ENCODE data around the gene FOXK1. TPM values are rescaled to one million over a fixed set of nuclear protein-coding genes. Genes with fewer than 3 reads are reported as not detected.

The FOXK1 gene
- total RNA-seq, 2 experiments from 2014 or later: 32.7 to 33.2 TPM

DNA sequence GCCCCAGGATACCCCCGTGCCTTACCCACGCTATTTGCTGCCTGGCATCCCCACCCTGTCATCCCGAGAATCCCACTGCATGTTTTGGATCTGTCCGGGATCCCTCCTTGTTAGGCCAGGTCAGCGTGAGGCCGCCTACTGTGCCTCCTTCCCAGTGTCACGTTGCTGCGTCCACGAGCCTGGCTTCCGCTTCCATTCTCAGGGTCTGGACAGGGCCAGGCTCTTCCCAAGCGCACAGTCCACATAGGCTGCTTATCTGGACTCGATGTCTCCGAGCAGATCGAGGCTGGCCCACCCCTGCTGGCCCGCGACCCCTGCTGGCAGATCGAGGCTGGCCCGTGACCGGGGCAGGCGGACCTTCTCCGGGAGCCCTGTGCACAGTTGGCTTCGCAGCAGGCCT lies 27.1 kb downstream of the FOXK1 start:
- POLR2A ChIA-PET: no interaction called here
- Mint-ChIP-seq H3K4me1 (peaks cover 22% of the 10 kb centered on the region), H3K27ac (no peak overlapping the region), H3K9me3 (no peaks in the 10 kb centered on the region), H3K36me3 (ENCODE audit: low read depth) (peaks cover 8% of the 10 kb centered on the region), H3K4me3 (no peak overlapping the region), H3K27me3 (no peaks in the 10 kb centered on the region)
- CTCF ChIA-PET: no interaction called here
- no peak for DNase-seq

DNA sequence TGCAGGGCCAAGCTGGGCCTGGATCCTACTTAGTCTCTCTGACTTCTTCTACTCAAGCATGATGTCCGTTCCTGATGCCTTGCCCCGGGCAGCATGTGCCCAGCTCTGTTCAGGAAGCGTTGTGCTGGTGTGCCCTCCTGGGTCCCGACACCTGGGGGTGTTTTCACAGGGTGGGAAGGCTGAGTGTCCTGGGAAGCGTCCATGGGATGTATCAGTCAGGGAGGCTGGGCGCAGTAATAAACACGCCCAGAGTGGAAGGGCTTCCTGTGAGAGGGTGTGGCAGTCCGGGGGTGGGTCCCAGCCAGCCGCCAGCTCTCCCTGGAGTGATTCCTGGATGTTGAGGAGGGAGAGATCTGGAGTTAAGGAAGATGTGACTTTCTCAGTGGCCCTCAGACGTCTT lies 29.0 kb downstream of the FOXK1 start:
- ChIA-PET CTCF (no interaction called here), POLR2A (interaction anchor here (1.0 kb wide), 1 partner anchor 70 kb away, joined by 4 read pairs; no protein-coding TSS in a partner anchor)
- no peak overlapping the region for H3K27ac Mint-ChIP-seq
- H3K27me3 Mint-ChIP-seq: no peaks in the 10 kb centered on the region
- no peaks in the 10 kb centered on the region for H3K9me3 Mint-ChIP-seq
- H3K4me3 Mint-ChIP-seq: no peak overlapping the region
- H3K4me1 Mint-ChIP-seq: peaks cover 22% of the 10 kb centered on the region
- H3K36me3 Mint-ChIP-seq (ENCODE audit: low read depth): peaks cover 15% of the 10 kb centered on the region
- DNase-seq: no peak

DNA sequence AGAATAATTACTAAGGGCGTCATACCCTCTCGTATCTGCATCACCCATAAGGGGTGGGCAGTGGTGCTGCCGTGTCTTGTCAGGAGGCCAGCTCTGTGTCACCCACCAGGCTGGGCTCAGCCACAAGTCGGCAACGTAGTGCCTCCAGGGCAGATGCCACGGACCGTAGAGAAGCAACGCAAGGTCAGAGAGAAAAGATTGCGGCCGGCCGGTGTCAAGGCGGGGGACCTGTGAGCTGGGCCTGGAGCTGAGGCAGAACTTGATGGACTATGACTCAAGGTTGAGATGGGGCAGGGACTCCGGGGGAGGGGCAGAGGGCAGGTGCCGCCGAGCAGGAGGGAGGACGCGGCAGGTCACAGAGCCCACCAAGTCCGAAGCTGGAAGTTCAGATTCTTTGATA lies 29.5 kb downstream of the FOXK1 start:
- H3K9me3 Mint-ChIP-seq: no peaks in the 10 kb centered on the region
- no peaks in the 10 kb centered on the region for H3K27me3 Mint-ChIP-seq
- DNase-seq: no peak
- H3K4me1 Mint-ChIP-seq: peaks cover 22% of the 10 kb centered on the region
- no peak overlapping the region for H3K27ac Mint-ChIP-seq
- CTCF ChIA-PET: no interaction called here
- POLR2A ChIA-PET: interaction anchor here (1.6 kb wide), 1 partner anchor 13 kb away, joined by 5 read pairs; no protein-coding TSS in a partner anchor
- peaks cover 15% of the 10 kb centered on the region for H3K36me3 Mint-ChIP-seq (ENCODE audit: low read depth)
- H3K4me3 Mint-ChIP-seq: no peak overlapping the region

DNA sequence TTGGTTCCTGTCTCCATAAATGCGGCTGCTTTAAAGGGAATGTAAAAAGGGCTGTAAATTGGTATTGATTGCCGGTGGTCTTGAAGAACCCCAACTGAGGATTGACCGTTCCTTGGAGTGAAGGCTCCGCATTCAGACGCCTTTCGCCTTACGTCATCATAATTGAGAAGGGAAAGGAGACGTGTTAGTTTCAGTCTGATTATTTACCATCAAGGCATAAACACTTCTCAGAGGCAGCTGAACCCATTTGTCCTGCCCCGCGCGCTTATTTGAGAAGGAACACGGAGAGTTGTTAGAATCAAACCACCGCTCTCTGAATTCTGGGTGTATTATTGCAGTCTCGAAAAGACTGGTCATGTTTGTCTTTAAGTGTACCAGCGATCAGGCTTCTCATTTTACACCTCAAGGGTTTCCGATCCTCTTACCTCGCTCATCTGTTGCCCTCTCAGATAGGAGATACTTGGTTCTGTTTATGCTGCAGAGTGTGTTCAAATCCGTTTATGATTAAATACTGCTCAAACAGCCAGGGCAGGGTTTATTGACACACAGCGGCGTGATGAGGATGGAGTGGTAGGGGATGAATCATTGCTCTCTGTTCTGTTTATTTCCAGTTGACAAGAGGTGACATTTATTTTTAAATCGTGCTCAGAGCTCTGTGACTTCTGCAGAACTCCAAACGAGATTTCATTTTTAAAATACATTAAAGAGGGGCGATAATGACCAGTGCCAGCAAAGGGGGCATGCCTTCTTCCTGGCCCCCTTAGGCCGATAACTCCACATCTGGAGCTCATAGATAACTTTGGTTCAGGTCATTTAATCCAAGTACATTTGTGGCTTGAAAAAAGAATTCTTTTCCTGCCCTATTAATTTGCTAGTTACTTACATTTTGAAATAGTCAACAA lies 30.4 kb downstream of the FOXK1 start:
- no peak for DNase-seq
- POLR2A ChIA-PET: interaction anchor here (0.8 to 1.6 kb wide), 3 partner anchors 12 to 71 kb away, joined by 3 to 5 read pairs (median 4); no protein-coding TSS in a partner anchor
- Mint-ChIP-seq H3K4me1 (peaks cover 22% of the 10 kb centered on the region), H3K4me3 (no peak overlapping the region), H3K27ac (no peak overlapping the region), H3K9me3 (no peaks in the 10 kb centered on the region), H3K36me3 (ENCODE audit: low read depth) (peaks cover 15% of the 10 kb centered on the region), H3K27me3 (no peaks in the 10 kb centered on the region)
- CTCF ChIA-PET: interaction anchor here (0.6 to 0.9 kb wide), 2 partner anchors 27 to 34 kb away, joined by 3 read pairs; no protein-coding TSS in a partner anchor

DNA sequence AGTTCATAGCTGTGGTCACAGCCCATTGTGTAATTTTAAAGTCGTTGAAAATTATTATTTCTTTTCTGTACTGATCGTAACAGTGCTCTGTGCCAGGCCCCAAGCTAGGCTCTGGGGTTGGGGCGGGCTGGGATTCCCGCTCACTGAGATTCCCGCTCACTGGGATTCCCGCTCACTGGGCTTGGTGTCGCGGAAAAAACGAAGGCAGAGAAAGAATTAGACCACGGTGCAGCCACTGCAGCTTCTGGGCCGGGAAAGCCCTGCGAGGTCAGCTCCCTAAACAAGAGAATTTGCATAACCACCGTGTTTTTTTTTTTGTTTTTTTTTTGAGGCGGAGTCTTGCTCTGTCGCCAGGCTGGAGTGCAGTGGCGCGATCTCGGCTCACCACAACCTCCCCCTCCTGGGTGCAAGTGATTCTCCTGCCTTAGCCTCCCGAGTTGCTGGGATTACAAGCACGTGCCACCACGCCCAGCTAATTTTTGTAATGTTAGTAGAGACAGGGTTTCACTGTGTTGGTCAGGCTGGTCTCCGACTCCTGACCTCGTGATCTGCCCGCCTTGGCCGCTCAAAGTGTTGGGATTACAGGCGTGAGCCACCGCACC lies 31.2 kb downstream of the FOXK1 start:
- H3K27ac Mint-ChIP-seq: no peak overlapping the region
- no peaks in the 10 kb centered on the region for H3K9me3 Mint-ChIP-seq
- H3K36me3 Mint-ChIP-seq (ENCODE audit: low read depth): peaks cover 15% of the 10 kb centered on the region
- DNase-seq: no peak
- no peak overlapping the region for H3K4me3 Mint-ChIP-seq
- H3K4me1 Mint-ChIP-seq: peaks cover 22% of the 10 kb centered on the region
- no peaks in the 10 kb centered on the region for H3K27me3 Mint-ChIP-seq
- ChIA-PET POLR2A (interaction anchor here (0.8 to 1.6 kb wide), 3 partner anchors 11 to 72 kb away, joined by 3 to 5 read pairs (median 4); no protein-coding TSS in a partner anchor), CTCF (interaction anchor here (0.6 to 0.9 kb wide), 2 partner anchors 28 to 33 kb away, joined by 3 read pairs; no protein-coding TSS in a partner anchor)

DNA sequence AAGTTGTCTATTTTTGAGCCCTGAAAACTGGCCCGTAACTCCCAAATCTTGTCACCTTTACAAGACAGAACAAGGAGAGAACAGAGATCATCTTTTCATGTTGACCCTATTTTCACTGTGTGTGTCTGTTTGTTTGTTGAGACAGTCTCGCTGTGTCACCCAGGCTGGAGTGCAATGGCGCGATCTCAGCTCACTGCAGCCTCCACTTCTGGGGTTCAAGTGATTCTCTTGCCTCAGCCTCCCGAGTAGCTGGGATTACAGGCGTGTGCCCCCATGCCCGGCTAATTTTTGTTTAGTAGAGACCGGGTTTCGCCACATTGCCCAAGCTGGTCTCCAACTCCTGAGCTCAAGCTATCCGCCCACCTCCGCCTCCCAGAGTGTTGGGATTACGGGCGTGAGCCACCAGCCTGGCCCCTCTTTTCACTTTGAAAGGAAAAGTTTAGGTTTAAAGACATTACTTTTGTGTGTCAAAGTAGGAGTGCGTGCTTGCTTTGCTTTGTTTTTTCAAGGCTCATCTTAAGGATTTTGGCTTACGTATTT lies 32.1 kb downstream of the FOXK1 start:
- H3K4me3 Mint-ChIP-seq: no peak overlapping the region
- ChIA-PET POLR2A (no interaction called here), CTCF (no interaction called here)
- H3K4me1 Mint-ChIP-seq: peaks cover 22% of the 10 kb centered on the region
- H3K9me3 Mint-ChIP-seq: no peaks in the 10 kb centered on the region
- no peak overlapping the region for H3K27ac Mint-ChIP-seq
- no peak for DNase-seq
- H3K27me3 Mint-ChIP-seq: no peaks in the 10 kb centered on the region
- H3K36me3 Mint-ChIP-seq (ENCODE audit: low read depth): peaks cover 15% of the 10 kb centered on the region

DNA sequence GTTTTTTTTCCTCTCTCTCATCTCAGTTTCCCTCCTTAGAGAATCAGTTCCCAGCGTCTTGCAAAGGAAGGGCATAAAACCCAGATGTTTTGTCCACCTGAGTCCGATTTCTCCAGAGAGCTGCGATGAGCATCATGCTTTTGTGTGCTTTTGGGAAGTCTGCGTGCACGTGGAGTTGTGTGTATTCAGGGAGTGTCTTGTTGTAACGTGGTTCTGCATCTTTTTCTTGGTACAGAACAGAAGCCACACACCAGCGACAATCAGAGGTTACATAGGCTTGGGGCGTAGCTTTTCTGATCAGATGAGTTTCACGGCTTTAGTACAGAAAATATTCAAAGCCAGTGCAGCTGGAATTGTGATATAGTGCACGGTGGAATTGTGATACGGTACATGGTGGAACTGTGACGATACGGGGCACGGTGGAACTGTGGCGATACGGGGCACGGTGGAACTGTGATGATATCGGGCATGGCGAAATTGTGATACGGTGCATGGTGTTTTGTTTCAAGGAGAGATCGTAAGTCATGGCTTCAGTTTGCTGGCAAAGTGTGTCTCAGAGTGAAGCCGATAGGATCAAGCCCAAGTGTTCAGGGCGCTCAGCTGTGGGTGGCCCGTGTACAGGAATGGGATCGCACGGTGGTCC lies 32.8 kb downstream of the FOXK1 start:
- no peak overlapping the region for H3K27ac Mint-ChIP-seq
- POLR2A ChIA-PET: no interaction called here
- H3K36me3 Mint-ChIP-seq (ENCODE audit: low read depth): peaks cover 15% of the 10 kb centered on the region
- no peak overlapping the region for H3K4me3 Mint-ChIP-seq
- CTCF ChIA-PET: no interaction called here
- H3K27me3 Mint-ChIP-seq: no peaks in the 10 kb centered on the region
- no peak for DNase-seq
- peaks cover 25% of the 10 kb centered on the region for H3K4me1 Mint-ChIP-seq
- H3K9me3 Mint-ChIP-seq: no peaks in the 10 kb centered on the region

DNA sequence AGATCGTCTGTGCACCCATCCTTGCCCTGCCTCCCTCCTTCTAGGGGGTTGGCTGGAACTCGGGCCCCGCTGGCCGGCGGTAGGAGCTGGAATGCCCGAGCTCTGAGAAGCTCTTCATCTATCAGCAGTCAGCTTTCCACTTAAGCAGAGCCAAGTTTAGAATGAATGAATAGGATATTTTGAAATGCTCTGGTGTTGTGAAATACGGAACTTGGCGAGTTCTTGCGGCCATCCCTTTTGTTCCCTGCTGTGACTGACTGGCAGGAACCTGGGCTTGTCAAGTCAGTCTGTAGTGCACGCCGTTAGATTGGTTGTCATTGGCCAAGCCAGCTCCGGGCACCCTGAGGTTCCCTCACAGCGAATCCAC lies 33.3 kb downstream of the FOXK1 start:
- Mint-ChIP-seq H3K27me3 (no peaks in the 10 kb centered on the region), H3K27ac (no peak overlapping the region), H3K9me3 (no peaks in the 10 kb centered on the region), H3K4me1 (peaks cover 29% of the 10 kb centered on the region), H3K4me3 (no peak overlapping the region), H3K36me3 (ENCODE audit: low read depth) (peaks cover 15% of the 10 kb centered on the region)
- ChIA-PET CTCF (no interaction called here), POLR2A (no interaction called here)
- DNase-seq: no peak

DNA sequence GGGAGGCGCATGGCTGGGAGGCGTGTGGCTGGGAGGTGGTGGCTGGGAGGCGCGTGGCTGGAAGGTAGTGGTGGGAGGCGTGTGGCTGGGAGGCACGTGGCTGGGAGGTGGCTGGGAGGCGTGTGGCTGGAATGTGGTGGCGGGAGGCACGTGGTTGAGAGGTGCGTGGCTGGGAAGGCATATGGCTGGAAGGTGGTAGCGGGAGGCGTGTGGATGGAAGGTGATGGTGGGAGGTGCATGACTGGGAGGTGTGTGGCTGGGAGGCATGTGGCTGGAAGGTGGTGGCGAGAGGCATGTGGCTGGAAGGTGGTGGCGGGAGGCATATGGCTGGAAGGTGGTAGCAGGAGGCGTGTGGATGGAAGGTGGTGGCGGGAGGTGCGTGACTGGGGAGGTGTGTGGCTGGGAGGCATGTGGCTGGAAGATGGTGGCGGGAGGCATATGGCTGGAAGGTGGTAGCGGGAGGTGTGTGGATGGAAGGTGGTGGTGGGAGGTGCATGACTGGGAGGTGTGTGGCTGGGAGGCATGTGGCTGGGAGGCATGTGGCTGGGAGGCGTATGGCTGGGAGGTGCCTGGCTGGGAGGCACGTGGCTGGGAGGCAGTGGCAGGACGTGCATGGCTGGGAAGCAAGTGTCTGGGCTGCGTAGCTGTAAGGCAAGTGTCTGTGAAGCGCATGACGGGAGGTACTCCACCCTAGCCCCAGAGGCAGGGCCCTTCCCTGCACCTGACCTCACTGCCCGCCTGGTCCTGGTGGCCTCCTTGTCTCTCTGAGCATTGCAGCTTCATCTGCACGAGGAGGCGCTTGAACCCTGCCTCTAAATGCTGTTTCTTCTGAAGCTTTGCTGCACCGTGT lies 35.1 kb downstream of the FOXK1 start:
- CTCF ChIA-PET: no interaction called here
- DNase-seq: no peak
- no peak overlapping the region for H3K27ac Mint-ChIP-seq
- H3K36me3 Mint-ChIP-seq (ENCODE audit: low read depth): peaks cover 7% of the 10 kb centered on the region
- no peaks in the 10 kb centered on the region for H3K9me3 Mint-ChIP-seq
- POLR2A ChIA-PET: no interaction called here
- H3K4me1 Mint-ChIP-seq: peaks cover 16% of the 10 kb centered on the region
- H3K27me3 Mint-ChIP-seq: no peaks in the 10 kb centered on the region
- no peak overlapping the region for H3K4me3 Mint-ChIP-seq

DNA sequence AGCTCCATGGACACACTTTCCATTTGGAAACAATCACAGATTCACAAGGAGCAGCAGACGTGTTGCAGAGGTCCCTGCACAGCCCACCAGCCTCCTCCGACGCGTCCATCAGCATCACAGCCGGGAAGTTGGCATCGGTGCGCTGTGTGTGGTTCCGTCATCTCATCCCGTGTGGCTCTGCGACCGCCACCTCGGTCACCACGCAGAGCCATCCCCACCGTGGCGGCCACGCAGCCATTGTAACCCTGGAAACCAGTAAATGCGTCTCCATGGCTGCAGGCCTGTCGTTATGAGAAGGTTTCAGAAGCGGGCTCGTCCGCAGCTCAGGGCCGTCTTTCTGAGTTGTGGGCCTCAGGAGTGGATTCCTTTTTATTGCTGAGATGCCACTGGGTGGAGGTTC lies 36.0 kb downstream of the FOXK1 start:
- POLR2A ChIA-PET: no interaction called here

DNA sequence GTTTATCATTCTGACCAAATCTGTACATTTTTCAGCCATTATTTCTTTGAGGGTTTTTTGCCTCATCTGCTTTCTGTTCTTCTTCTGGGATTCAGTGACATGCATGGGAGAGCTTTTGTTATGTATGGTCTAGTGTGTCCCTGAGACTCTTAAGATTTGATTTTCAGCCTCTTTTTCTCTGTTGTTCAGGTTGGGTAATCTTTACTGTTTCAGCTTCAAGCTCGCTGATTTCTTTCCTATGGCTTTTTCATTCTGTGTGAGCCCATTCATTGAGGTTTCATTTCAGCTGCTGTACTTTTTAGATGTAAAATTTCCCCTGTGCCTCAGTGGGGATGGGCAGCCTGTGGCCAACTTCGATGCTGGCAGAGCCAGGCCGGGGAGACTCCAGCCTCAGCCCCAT lies 38.1 kb downstream of the FOXK1 start:
- Mint-ChIP-seq H3K9me3 (no peaks in the 10 kb centered on the region), H3K27me3 (no peaks in the 10 kb centered on the region), H3K36me3 (ENCODE audit: low read depth) (peaks cover 4% of the 10 kb centered on the region), H3K27ac (no peak overlapping the region), H3K4me1 (peaks cover 19% of the 10 kb centered on the region), H3K4me3 (no peak overlapping the region)
- ChIA-PET POLR2A (no interaction called here), CTCF (no interaction called here)
- DNase-seq: no peak

More for the DNA sequence above, 36.0 kb downstream of the FOXK1 start:
- Mint-ChIP-seq H3K9me3 (no peaks in the 10 kb centered on the region), H3K4me1 (peaks cover 9% of the 10 kb centered on the region), H3K36me3 (ENCODE audit: low read depth) (peaks cover 7% of the 10 kb centered on the region), H3K27me3 (no peaks in the 10 kb centered on the region), H3K27ac (no peak overlapping the region), H3K4me3 (no peak overlapping the region)
- CTCF ChIA-PET: no interaction called here
- no peak for DNase-seq

DNA sequence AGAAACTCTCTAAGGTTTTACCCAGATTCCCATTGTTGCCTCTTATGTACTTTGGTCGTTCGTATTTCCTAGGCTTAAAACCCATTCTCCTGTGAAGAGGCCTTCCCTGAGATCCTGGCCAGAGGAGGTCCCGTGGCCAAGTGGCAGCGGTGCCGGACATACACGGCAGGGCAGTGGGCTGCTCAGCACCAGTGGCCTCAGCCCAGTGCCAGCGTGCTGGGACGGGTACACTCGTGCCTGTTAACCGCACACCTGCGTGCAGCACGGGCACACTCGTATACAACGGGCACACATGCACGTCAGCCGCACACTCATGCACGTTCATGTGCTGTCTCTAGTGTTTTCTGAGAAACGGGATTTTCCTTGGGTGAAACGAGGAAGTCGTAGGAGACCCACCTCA lies 40.2 kb downstream of the FOXK1 start:
- no peaks in the 10 kb centered on the region for H3K9me3 Mint-ChIP-seq
- peaks cover 28% of the 10 kb centered on the region for H3K4me1 Mint-ChIP-seq
- H3K36me3 Mint-ChIP-seq (ENCODE audit: low read depth): no peaks in the 10 kb centered on the region
- H3K4me3 Mint-ChIP-seq: no peak overlapping the region
- CTCF ChIA-PET: no interaction called here
- no peaks in the 10 kb centered on the region for H3K27me3 Mint-ChIP-seq
- no peak overlapping the region for H3K27ac Mint-ChIP-seq
- DNase-seq: no peak
- POLR2A ChIA-PET: no interaction called here
